Ascending aorta (tissue), 2 donors: ENCODE measurements around the gene DOCK6. TPM values are rescaled to one million over a fixed set of nuclear protein-coding genes. Genes with fewer than 3 reads are reported as not detected.

Experiments used
- DNase-seq, 2 donors: peaks; one replicate each; pipeline ENCODE4 v3.0.0-alpha.2; 2019; ENCODE audit warnings: low spot score in 2 of 2
- H3K27ac ChIP-seq, 2 donors: fragments of 200-600 bp; sonication (generic); one replicate each; pipeline ENCODE4 v1.5.1; 2016 to 2017; ENCODE audit warnings: mild to moderate bottlenecking in 1 of 2
- H3K27me3 ChIP-seq: fragments of 200-600 bp; sonication (generic); one replicate; pipeline ENCODE4 v1.5.1; 2017
- H3K36me3 ChIP-seq, 2 donors: fragments of 200-600 bp; sonication (generic); one replicate each; pipeline ENCODE4 v1.5.1; 2016
- H3K4me1 ChIP-seq, 2 donors: fragments of 200-600 bp; sonication (generic); one replicate each; pipeline ENCODE4 v1.5.1; 2016 to 2017; ENCODE audit warnings: mild to moderate bottlenecking in 1 of 2
- H3K4me3 ChIP-seq, 2 donors: fragments of 200-600 bp; sonication (generic); one replicate each; pipeline ENCODE4 v1.5.1; 2016 to 2017; ENCODE audit warnings: mild to moderate bottlenecking in 1 of 2
- H3K9me3 ChIP-seq, 2 donors: fragments of 200-600 bp; sonication (generic); one replicate each; pipeline ENCODE4 v1.5.1; 2016
- intact Hi-C: fragments of 100-400 bp; cut with DNase I; formaldehyde crosslinking; loops from one replicate; pipeline ENCODE4 v1.15.1; 2023
- total RNA-seq: library from RNA; depleted of rRNA; stranded (reverse); fragments of >200 nt; gene quantifications from one replicate; pipeline ENCODE4 v1.1.0, GENCODE V29; 2016
- TF ChIP-seq, protein P1 (sequence below), 3 experiments: fragments of 200-600 bp in 2 of 3; fragments of 450-650 bp in 1 of 3; sonication (generic) in 2 of 3; IDR thresholded peaks; one replicate each; pipeline ENCODE4 v1.5.1; 2016 to 2019; ENCODE audit warnings: antibody characterized with exemption in 3 of 3, mild to moderate bottlenecking in 1 of 3, moderate library complexity in 1 of 3

Gene DOCK6
- total RNA-seq, 1 donor from 2014 or later = 140 TPM

DNA sequence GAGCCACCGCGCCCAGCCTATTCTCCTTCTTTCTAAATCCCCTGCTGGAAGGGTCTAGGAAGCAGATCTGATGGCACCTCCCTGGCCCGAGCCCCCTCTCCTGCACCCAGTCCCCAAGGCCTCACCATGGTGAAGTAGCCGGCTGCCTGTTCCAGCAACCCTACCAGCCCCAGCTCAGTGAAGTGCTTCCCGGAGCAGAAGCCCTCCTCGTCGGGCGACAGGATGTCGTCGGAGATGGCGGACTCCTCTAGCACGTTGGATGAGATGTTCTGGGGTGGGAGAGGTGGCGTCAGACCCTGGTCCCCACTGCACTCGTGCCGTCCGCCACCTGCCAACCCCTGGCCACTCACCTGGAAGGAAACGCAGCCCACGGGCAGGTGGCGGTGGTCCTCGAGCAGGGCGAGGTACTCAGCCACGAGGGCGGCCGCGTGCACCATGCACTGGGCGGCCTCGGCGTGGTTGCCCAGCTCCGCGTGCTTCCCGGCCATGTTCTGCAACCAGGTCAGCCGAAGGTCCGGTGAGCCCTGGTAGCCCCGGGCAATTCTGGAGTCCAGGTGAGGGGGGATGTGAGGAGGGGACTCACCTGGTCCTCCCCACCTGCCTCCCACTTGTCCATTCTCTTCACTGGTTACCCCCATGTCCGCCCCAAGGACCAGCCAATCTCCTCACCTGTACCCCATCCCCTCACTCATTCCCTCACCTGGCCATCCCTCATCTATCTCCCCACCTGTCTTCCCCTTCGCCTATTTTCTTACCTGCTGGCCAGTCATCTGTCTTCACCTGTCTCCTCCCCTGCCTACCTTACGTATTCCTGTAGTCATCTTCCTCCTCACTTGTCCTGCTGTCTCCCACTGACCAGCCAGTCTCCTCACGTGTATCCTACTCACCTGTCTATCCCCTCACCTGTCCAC, 53.5 kb downstream of the DOCK6 start:
- TF ChIP-seq, protein P1, sequence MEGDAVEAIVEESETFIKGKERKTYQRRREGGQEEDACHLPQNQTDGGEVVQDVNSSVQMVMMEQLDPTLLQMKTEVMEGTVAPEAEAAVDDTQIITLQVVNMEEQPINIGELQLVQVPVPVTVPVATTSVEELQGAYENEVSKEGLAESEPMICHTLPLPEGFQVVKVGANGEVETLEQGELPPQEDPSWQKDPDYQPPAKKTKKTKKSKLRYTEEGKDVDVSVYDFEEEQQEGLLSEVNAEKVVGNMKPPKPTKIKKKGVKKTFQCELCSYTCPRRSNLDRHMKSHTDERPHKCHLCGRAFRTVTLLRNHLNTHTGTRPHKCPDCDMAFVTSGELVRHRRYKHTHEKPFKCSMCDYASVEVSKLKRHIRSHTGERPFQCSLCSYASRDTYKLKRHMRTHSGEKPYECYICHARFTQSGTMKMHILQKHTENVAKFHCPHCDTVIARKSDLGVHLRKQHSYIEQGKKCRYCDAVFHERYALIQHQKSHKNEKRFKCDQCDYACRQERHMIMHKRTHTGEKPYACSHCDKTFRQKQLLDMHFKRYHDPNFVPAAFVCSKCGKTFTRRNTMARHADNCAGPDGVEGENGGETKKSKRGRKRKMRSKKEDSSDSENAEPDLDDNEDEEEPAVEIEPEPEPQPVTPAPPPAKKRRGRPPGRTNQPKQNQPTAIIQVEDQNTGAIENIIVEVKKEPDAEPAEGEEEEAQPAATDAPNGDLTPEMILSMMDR (IDR thresholded peaks at IDR 0.05) = no peak
- Histone ChIP-seq H3K4me1 (peaks cover 5 to 10% of the 10 kb centered on the region in 2 donors), H3K27me3 (no peaks in the 10 kb centered on the region), H3K36me3 (peaks cover 2 to 8% of the 10 kb centered on the region in 2 donors), H3K9me3 (no peaks in the 10 kb centered on the region), H3K4me3 (no peak overlapping the region), H3K27ac (peak overlapping the region in 1 of 2 donors; percentile 36)
- no peak for DNase-seq
- intact Hi-C loops = loop anchor here (10.0 kb wide), 1 partner anchor 274 kb away; no protein-coding TSS in a partner anchor

DNA sequence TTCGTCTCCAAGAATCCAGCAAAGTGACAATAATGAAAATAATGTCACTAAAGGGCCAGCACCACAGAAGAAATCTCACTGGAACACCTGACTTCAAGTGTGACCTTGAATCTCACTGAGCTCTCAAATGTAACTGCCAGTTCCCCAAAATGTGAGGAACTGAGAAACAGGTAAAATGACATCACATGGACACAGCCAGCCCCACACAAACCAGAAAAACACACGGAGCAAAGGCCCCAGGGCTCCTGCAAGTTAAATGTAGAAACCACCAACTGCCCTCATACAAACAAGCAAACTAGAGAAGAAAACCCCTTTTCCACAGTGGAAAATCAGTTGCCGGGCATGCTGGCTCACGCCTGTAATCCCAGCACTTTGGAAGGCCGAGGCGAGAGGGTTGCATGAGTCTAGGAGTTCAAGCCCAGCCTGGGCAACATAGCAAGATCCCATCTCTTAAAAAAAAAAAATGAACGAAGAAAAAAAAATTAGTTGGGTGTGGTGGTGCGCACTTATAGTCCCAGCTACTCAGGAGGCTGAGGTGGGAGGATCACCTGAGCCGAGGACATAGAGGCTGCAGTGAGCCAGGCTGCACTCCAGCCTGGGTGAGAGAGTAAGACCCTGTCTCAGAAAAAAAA, 56.3 kb downstream of the DOCK6 start:
- Histone ChIP-seq H3K9me3 (no peaks in the 10 kb centered on the region), H3K4me1 (peaks cover 10 to 24% of the 10 kb centered on the region in 2 donors), H3K27ac (peak overlapping the region; percentile 93 to 94), H3K4me3 (no peak overlapping the region), H3K27me3 (no peaks in the 10 kb centered on the region), H3K36me3 (peaks cover 0 to 3% of the 10 kb centered on the region in 2 donors)
- intact Hi-C loops = loop anchor here (10.0 kb wide), 1 partner anchor 271 kb away; no protein-coding TSS in a partner anchor
- no peak for DNase-seq
- TF ChIP-seq, protein P1 (IDR thresholded peaks at IDR 0.05) = no peak

DNA sequence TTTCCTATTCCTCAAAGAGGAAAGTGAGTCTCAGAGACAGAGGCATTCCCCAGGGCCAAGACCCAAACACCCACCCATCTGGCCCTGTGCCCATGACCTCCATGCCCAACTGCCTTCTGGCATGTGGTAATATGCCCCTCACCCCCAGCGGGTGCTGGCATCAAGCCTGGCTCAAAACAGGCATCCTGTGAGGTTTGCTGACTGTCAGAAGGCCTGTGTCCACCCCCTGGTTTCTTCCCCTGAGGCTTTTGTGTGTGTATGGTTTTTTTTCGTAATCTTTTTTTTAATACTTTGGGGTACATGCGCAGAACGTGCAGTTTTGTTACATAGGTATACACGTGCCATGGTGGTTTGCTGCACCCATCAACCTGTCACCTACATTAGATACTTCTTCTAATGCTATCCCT, 57.4 kb downstream of the DOCK6 start:
- H3K4me1 ChIP-seq = peaks cover 10 to 24% of the 10 kb centered on the region in 2 donors
- H3K27ac ChIP-seq = peak overlapping the region; percentile 93 to 94
- H3K4me3 ChIP-seq = no peak overlapping the region
- H3K36me3 ChIP-seq = peaks cover 0 to 6% of the 10 kb centered on the region in 2 donors
- intact Hi-C loops = loop anchor here (1.0 to 10.0 kb wide), 2 partner anchors 170 to 270 kb away; no protein-coding TSS in a partner anchor
- H3K27me3 ChIP-seq = no peaks in the 10 kb centered on the region
- H3K9me3 ChIP-seq = no peaks in the 10 kb centered on the region
- TF ChIP-seq, protein P1 (IDR thresholded peaks at IDR 0.05) = no peak
- DNase-seq = no peak

DNA sequence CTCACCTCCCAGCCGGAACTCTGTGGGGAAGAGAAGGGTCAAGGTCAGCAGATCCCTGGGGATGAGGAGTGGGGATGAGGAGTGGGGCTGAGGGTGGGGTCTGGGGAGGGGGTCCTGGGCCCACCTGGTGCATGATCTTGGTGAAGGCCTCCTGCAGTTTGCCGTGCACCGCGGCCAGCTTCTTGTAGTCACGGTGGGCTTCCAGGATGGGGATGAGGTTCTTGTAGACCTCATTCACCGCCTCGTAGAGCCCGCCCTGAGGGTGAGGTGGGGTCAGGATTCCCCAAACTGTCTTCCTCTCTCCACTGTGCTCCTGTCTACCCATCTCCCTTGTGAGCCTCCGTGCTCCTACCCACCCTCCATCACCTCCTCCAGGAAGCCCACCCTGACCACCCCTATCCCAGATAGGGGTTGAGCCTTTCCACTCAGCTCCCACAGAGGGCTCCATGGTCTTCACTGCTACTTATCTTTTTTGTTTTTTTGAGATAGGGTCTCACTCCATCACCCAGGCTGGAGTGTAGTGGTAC, 58.2 kb downstream of the DOCK6 start:
- H3K36me3 ChIP-seq = peaks cover 0 to 6% of the 10 kb centered on the region in 2 donors

More for the DNA sequence above, 58.2 kb downstream of the DOCK6 start:
- Histone ChIP-seq H3K4me1 (peaks cover 10 to 24% of the 10 kb centered on the region in 2 donors), H3K9me3 (no peaks in the 10 kb centered on the region), H3K4me3 (peak overlapping the region in 1 of 2 donors; percentile 14), H3K27ac (peak overlapping the region; percentile 93 to 94), H3K27me3 (no peaks in the 10 kb centered on the region)
- intact Hi-C loops = loop anchor here (1.0 to 10.0 kb wide), 2 partner anchors 169 to 269 kb away; no protein-coding TSS in a partner anchor
- DNase-seq = no peak
- TF ChIP-seq, protein P1 (IDR thresholded peaks at IDR 0.05) = peak in 1 of 3 experiments; percentile 1
